Measurements from ENCODE around the gene SFT2D1. TPM values are rescaled to one million over a fixed set of nuclear protein-coding genes. Genes with fewer than 3 reads are reported as not detected.
"Not testable (repeated sequence)": the region's sequence is repeated elsewhere in the genome, so short reads cannot be mapped to it uniquely, and the experiment has no call there.

Gene SFT2D1
- polyA plus RNA-seq, 1 donor: 80.7 TPM

DNA sequence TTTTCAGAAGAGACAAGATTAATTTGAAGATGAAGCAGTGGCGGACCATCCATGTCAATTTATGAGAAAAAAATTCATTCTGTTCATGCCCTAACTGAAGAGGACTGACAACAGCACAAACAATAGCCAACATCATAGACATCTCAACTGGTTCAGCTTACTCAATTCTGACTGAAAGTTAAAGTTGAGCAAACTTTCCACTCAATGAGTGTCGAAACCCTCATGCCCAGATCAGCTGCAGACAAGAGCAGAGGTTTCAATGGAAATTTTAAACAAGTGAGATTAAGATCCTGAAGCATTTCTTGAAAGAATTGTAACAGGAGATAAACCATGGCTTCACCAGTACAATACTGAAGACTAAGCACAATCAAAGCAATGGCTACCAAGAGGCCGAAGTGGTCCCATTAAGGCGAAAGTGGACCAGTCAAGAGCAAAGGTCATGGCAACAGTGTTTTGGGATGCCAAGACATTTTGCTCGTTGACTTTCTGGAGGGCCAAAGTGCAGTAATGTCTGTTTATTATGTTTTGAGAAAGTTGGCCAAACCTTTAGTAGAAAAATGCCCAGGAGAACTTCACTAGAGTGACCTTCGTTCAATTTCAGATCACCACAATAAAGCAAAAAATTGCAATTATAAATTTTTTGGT, 6.1 kb upstream of the SFT2D1 start:
- H3K27me3 ChIP-seq (ENCODE audit: control insufficient read depth, insufficient read depth, low read length): no peaks in the 10 kb centered on the region
- H3K4me1 ChIP-seq (ENCODE audit: control insufficient read depth, insufficient read depth, low read length): peaks cover under 1% of the 10 kb centered on the region
- H3K9me3 ChIP-seq (ENCODE audit: control insufficient read depth, low read depth, low read length): no peaks in the 10 kb centered on the region
- DNase-seq: no peak
- WGBS (ENCODE audit: insufficient coverage, low lambda C conversion rate): 93% methylated on average over 2 of the region's 6 CpGs
- H3K4me3 ChIP-seq (ENCODE audit: low read length): no peak overlapping the region
- H3K36me3 ChIP-seq (ENCODE audit: control insufficient read depth, insufficient read depth, low read length): no peaks in the 10 kb centered on the region
- no peak overlapping the region for H3K27ac ChIP-seq (ENCODE audit: low read length)

- no peak for DNase-seq
- Histone ChIP-seq H3K9me3 (ENCODE audit: control insufficient read depth, low read depth, low read length) (no peaks in the 10 kb centered on the region), H3K27ac (ENCODE audit: low read length) (no peak overlapping the region), H3K27me3 (ENCODE audit: control insufficient read depth, insufficient read depth, low read length) (no peaks in the 10 kb centered on the region), H3K36me3 (ENCODE audit: control insufficient read depth, insufficient read depth, low read length) (no peaks in the 10 kb centered on the region), H3K4me1 (ENCODE audit: control insufficient read depth, insufficient read depth, low read length) (peaks cover 5% of the 10 kb centered on the region), H3K4me3 (ENCODE audit: low read length) (no peak overlapping the region)
These were observed 4.6 kb upstream of the SFT2D1 start for GRCh38 chr6:166346965-166347364.

DNA sequence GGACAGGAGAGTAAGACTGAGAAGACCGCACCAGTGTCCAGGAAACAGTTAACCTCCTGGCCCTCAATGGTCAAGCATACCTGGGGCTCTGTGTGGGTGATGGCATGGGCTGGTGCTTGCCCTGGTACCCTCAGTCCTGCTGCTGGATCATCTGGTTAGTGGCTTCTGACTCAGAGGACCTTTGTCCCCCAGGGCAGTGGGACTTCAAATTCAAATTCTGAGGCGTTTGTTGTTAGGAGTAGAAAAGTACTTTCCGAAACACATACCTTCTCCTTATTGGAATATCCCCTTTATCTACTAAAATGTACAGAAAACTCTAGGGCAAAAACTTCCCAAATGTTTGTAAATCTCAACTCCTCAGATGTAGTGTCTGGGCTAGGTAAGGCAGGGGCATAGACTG, 4.1 kb upstream of the SFT2D1 start:
- peaks cover 7% of the 10 kb centered on the region for H3K4me1 ChIP-seq (ENCODE audit: control insufficient read depth, insufficient read depth, low read length)
- no peaks in the 10 kb centered on the region for H3K9me3 ChIP-seq (ENCODE audit: control insufficient read depth, low read depth, low read length)
- no peak for DNase-seq
- 100% methylated on average over 1 of the region's 3 CpGs for WGBS (ENCODE audit: insufficient coverage, low lambda C conversion rate)
- H3K36me3 ChIP-seq (ENCODE audit: control insufficient read depth, insufficient read depth, low read length): no peaks in the 10 kb centered on the region
- H3K4me3 ChIP-seq (ENCODE audit: low read length): no peak overlapping the region
- H3K27ac ChIP-seq (ENCODE audit: low read length): no peak overlapping the region
- H3K27me3 ChIP-seq (ENCODE audit: control insufficient read depth, insufficient read depth, low read length): no peaks in the 10 kb centered on the region

- not testable (repeated sequence) for H3K27ac ChIP-seq (ENCODE audit: low read length); DNase-seq; H3K27me3 ChIP-seq (ENCODE audit: control insufficient read depth, insufficient read depth, low read length); H3K4me1 ChIP-seq (ENCODE audit: control insufficient read depth, insufficient read depth, low read length); H3K4me3 ChIP-seq (ENCODE audit: low read length); H3K36me3 ChIP-seq (ENCODE audit: control insufficient read depth, insufficient read depth, low read length); H3K9me3 ChIP-seq (ENCODE audit: control insufficient read depth, low read depth, low read length)
- WGBS (ENCODE audit: insufficient coverage, low lambda C conversion rate): 80% methylated on average over 1 of the region's 9 CpGs
These were observed 3.3 kb upstream of the SFT2D1 start for GRCh38 chr6:166345672-166346071.

DNA sequence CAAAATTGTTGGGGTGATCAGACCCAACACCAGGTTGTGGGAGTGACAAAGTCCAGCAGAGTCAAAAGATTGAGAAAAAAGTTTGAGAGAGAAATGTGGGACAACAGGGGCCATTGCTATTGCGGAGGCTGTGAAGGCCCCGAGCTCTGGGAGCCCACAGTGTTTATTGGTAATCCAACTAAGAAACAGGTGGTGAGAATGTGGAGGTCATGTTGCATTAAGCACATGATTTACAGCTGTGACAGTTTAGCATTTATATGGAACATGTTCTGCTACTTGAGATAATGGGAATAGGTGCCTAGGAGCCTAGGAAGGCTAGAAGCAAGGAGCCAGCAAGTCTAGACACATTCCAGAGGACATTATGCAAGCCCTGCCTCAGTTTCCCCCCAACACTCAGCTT, 2.6 kb upstream of the SFT2D1 start:
- DNase-seq; H3K9me3 ChIP-seq (ENCODE audit: control insufficient read depth, low read depth, low read length): not testable (repeated sequence)
- no CpG with 5 or more reads among the region's 2 CpGs for WGBS (ENCODE audit: insufficient coverage, low lambda C conversion rate)

GRCh38 chr6:166344240-166344639, 1.9 kb upstream of the SFT2D1 start:
- H3K4me3 ChIP-seq (ENCODE audit: low read length): no peak overlapping the region
- H3K9me3 ChIP-seq (ENCODE audit: control insufficient read depth, low read depth, low read length): no peaks in the 10 kb centered on the region
- no peak for DNase-seq
- WGBS (ENCODE audit: insufficient coverage, low lambda C conversion rate): no CpG with 5 or more reads among the region's 8 CpGs
- no peaks in the 10 kb centered on the region for H3K36me3 ChIP-seq (ENCODE audit: control insufficient read depth, insufficient read depth, low read length)
- no peaks in the 10 kb centered on the region for H3K27me3 ChIP-seq (ENCODE audit: control insufficient read depth, insufficient read depth, low read length)
- H3K4me1 ChIP-seq (ENCODE audit: control insufficient read depth, insufficient read depth, low read length): peaks cover 9% of the 10 kb centered on the region
- H3K27ac ChIP-seq (ENCODE audit: low read length): no peak overlapping the region

More for the DNA sequence above, 2.6 kb upstream of the SFT2D1 start:
- H3K4me3 ChIP-seq (ENCODE audit: low read length); H3K4me1 ChIP-seq (ENCODE audit: control insufficient read depth, insufficient read depth, low read length); H3K36me3 ChIP-seq (ENCODE audit: control insufficient read depth, insufficient read depth, low read length); H3K27ac ChIP-seq (ENCODE audit: low read length); H3K27me3 ChIP-seq (ENCODE audit: control insufficient read depth, insufficient read depth, low read length): not testable (repeated sequence)

DNA sequence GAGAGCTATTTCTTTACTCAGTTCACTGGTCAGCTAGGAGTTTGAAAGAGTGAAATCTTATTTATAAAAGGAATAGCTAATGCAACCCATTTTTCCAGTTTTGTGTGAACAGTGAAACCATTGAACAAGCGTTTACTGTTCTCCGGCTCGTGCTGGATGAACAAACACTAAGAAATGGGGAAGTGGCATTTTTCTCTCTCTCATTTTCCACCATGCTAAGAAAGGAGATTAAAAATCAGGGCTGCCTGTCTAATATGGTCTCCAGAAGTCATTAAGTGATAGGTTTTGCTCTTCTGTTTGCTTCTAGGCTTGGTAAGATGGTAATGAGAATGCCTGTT, 774 bp upstream of the SFT2D1 start:
- Histone ChIP-seq H3K36me3 (ENCODE audit: control insufficient read depth, insufficient read depth, low read length) (peaks cover 4% of the 10 kb centered on the region), H3K4me3 (ENCODE audit: low read length) (peak overlapping the region; percentile 95), H3K27me3 (ENCODE audit: control insufficient read depth, insufficient read depth, low read length) (no peaks in the 10 kb centered on the region), H3K9me3 (ENCODE audit: control insufficient read depth, low read depth, low read length) (no peaks in the 10 kb centered on the region), H3K4me1 (ENCODE audit: control insufficient read depth, insufficient read depth, low read length) (peaks cover 9% of the 10 kb centered on the region), H3K27ac (ENCODE audit: low read length) (peak overlapping the region; percentile 82)
- 29% methylated on average over 3 of the region's 3 CpGs for WGBS (ENCODE audit: insufficient coverage, low lambda C conversion rate)
- no peak for DNase-seq

DNA sequence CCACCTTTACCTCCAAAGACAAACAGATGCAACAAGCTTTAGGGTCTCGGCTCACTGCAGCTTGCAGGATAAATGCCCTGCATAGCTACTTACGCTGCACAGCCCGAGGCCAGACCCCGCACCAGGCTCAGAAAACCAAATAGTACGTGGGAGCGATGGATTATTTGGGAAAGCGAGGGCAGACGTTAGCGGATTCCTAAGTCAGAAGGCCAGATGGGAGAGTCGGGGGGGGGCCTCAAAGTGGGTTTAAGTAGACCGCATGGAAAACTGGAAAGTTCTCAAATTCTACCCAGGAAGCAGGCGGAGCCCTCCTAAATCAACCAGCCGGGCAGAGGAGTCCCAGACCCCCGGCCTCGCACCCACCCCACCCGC, 382 bp downstream of the SFT2D1 start:
- Histone ChIP-seq H3K27ac (ENCODE audit: low read length) (peak overlapping the region; percentile 82), H3K4me1 (ENCODE audit: control insufficient read depth, insufficient read depth, low read length) (peaks cover 9% of the 10 kb centered on the region), H3K4me3 (ENCODE audit: low read length) (peak overlapping the region; percentile 95), H3K9me3 (ENCODE audit: control insufficient read depth, low read depth, low read length) (no peaks in the 10 kb centered on the region), H3K27me3 (ENCODE audit: control insufficient read depth, insufficient read depth, low read length) (no peaks in the 10 kb centered on the region), H3K36me3 (ENCODE audit: control insufficient read depth, insufficient read depth, low read length) (peaks cover 13% of the 10 kb centered on the region)
- no CpG with 5 or more reads among the region's 16 CpGs for WGBS (ENCODE audit: insufficient coverage, low lambda C conversion rate)
- DNase-seq: peak in 1 of 2 donors; percentile 11

GRCh38 chr6:166341464-166341863, 881 bp downstream of the SFT2D1 start:
- Histone ChIP-seq H3K9me3 (ENCODE audit: control insufficient read depth, low read depth, low read length) (no peaks in the 10 kb centered on the region), H3K4me1 (ENCODE audit: control insufficient read depth, insufficient read depth, low read length) (peaks cover 9% of the 10 kb centered on the region), H3K4me3 (ENCODE audit: low read length) (peak overlapping the region; percentile 95), H3K27me3 (ENCODE audit: control insufficient read depth, insufficient read depth, low read length) (no peaks in the 10 kb centered on the region), H3K36me3 (ENCODE audit: control insufficient read depth, insufficient read depth, low read length) (peaks cover 18% of the 10 kb centered on the region), H3K27ac (ENCODE audit: low read length) (no peak overlapping the region)
- 42% methylated on average over 2 of the region's 7 CpGs for WGBS (ENCODE audit: insufficient coverage, low lambda C conversion rate)
- DNase-seq: no peak

- H3K4me3 ChIP-seq (ENCODE audit: low read length): no peak overlapping the region
- WGBS (ENCODE audit: insufficient coverage, low lambda C conversion rate): 100% methylated on average over 1 of the region's 9 CpGs
- no peaks in the 10 kb centered on the region for H3K9me3 ChIP-seq (ENCODE audit: control insufficient read depth, low read depth, low read length)
- H3K4me1 ChIP-seq (ENCODE audit: control insufficient read depth, insufficient read depth, low read length): peaks cover 9% of the 10 kb centered on the region
- no peak overlapping the region for H3K27ac ChIP-seq (ENCODE audit: low read length)
- peaks cover 32% of the 10 kb centered on the region for H3K36me3 ChIP-seq (ENCODE audit: control insufficient read depth, insufficient read depth, low read length)
- DNase-seq: no peak
- no peaks in the 10 kb centered on the region for H3K27me3 ChIP-seq (ENCODE audit: control insufficient read depth, insufficient read depth, low read length)
These were observed 3.5 kb downstream of the SFT2D1 start for GRCh38 chr6:166338854-166339253.

GRCh38 chr6:166336847-166337246, 5.5 kb downstream of the SFT2D1 start:
- H3K9me3 ChIP-seq (ENCODE audit: control insufficient read depth, low read depth, low read length): no peaks in the 10 kb centered on the region
- H3K4me3 ChIP-seq (ENCODE audit: low read length): no peak overlapping the region
- H3K4me1 ChIP-seq (ENCODE audit: control insufficient read depth, insufficient read depth, low read length): peaks cover 4% of the 10 kb centered on the region
- DNase-seq: no peak
- no peaks in the 10 kb centered on the region for H3K27me3 ChIP-seq (ENCODE audit: control insufficient read depth, insufficient read depth, low read length)
- WGBS (ENCODE audit: insufficient coverage, low lambda C conversion rate): no CpG with 5 or more reads among the region's 3 CpGs
- no peak overlapping the region for H3K27ac ChIP-seq (ENCODE audit: low read length)
- H3K36me3 ChIP-seq (ENCODE audit: control insufficient read depth, insufficient read depth, low read length): peaks cover 32% of the 10 kb centered on the region
